Progenitor cell of endocrine pancreas (in vitro differentiated cells): ENCODE measurements around the gene IBA57. TPM values are rescaled to one million over a fixed set of nuclear protein-coding genes. Genes with fewer than 3 reads are reported as not detected.

ENCODE experiments used
- DNase-seq: peaks from one replicate; pipeline ENCODE4 v3.0.0; 2021; ENCODE audit warnings: low spot score; ENCODE audit not compliant: unreplicated experiment
- H3K27ac Mint-ChIP-seq: 2 replicates; pipeline ENCODE4 v1.8.0; 2021; ENCODE audit warnings: mild to moderate bottlenecking, moderate library complexity, mixed read lengths
- H3K27me3 Mint-ChIP-seq: 2 replicates; pipeline ENCODE4 v1.8.0; 2021; ENCODE audit warnings: mixed read lengths
- H3K36me3 Mint-ChIP-seq: 2 replicates; pipeline ENCODE4 v1.8.0; 2022; ENCODE audit warnings: mixed read lengths; ENCODE audit not compliant: insufficient read depth
- H3K4me1 Mint-ChIP-seq: 2 replicates; pipeline ENCODE4 v1.8.0; 2021; ENCODE audit warnings: low read depth, mixed read lengths
- H3K4me3 Mint-ChIP-seq: 2 replicates; pipeline ENCODE4 v1.8.0; 2021; ENCODE audit warnings: low read depth, mild to moderate bottlenecking, moderate library complexity, mixed read lengths
- H3K9me3 Mint-ChIP-seq: 2 replicates; pipeline ENCODE4 v1.8.0; 2021; ENCODE audit warnings: low read depth, mixed read lengths
- total RNA-seq: library from RNA; stranded (reverse); gene quantifications from 2 replicates; pipeline ENCODE4 v1.2.1, GENCODE V29; 2021
- TF ChIP-seq, protein P1 (sequence below): fragments of 200-600 bp; sonication (generic); IDR thresholded peaks from one replicate; pipeline ENCODE4 v1.5.0; 2021; ENCODE audit warnings: antibody characterized with exemption, mild to moderate bottlenecking; ENCODE audit not compliant: unreplicated experiment

Gene IBA57
- total RNA-seq, 1 donor from 2014 or later: 11.2 TPM

DNA sequence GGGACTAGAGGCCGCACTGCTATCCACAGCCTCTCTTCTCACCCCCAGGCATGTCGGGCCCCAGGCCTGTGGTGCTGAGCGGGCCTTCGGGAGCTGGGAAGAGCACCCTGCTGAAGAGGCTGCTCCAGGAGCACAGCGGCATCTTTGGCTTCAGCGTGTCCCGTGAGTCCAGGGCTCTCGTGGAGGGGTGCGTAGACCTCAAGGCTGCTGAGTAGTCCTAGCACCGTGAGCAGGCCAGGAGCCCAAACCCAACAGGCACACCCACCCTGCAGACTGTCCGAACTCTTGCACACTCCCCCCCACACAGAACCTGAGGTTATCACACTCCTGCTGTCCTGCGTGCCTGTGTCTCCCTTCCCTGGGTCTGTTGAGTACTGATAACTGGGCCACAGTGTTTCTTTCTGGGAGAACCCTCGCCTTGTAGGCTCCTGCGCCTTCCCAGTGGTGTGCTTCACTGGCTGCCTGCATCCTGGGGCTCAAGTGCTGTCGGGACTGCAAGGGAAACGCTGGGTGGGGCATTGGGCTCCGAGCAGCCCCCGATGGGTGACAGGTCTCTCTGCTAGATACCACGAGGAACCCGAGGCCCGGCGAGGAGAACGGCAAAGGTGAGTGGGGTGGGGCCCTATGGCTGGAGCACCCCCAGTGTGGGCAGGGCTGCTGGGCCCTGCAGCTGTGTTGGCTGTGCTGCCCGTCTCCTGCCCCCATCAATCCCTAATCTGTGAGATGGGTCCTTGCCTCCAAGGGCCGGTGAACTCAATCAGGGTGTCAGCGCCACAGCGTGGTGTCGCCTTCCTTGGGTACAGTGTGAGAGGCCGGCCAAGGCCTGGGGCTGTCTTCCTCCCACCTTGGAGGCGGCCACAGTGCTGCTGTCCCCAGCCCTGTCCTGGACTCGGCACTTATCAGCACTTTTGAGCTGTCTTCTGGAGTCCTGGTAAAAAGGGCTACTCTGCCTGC, 19.9 kb upstream of the IBA57 start:
- TF ChIP-seq, protein P1, sequence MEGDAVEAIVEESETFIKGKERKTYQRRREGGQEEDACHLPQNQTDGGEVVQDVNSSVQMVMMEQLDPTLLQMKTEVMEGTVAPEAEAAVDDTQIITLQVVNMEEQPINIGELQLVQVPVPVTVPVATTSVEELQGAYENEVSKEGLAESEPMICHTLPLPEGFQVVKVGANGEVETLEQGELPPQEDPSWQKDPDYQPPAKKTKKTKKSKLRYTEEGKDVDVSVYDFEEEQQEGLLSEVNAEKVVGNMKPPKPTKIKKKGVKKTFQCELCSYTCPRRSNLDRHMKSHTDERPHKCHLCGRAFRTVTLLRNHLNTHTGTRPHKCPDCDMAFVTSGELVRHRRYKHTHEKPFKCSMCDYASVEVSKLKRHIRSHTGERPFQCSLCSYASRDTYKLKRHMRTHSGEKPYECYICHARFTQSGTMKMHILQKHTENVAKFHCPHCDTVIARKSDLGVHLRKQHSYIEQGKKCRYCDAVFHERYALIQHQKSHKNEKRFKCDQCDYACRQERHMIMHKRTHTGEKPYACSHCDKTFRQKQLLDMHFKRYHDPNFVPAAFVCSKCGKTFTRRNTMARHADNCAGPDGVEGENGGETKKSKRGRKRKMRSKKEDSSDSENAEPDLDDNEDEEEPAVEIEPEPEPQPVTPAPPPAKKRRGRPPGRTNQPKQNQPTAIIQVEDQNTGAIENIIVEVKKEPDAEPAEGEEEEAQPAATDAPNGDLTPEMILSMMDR: no peak
- Mint-ChIP-seq H3K4me1 (peaks cover 5% of the 10 kb centered on the region), H3K4me3 (no peak overlapping the region), H3K27ac (no peak overlapping the region), H3K27me3 (no peaks in the 10 kb centered on the region), H3K9me3 (no peaks in the 10 kb centered on the region), H3K36me3 (no peaks in the 10 kb centered on the region)
- DNase-seq: no peak

DNA sequence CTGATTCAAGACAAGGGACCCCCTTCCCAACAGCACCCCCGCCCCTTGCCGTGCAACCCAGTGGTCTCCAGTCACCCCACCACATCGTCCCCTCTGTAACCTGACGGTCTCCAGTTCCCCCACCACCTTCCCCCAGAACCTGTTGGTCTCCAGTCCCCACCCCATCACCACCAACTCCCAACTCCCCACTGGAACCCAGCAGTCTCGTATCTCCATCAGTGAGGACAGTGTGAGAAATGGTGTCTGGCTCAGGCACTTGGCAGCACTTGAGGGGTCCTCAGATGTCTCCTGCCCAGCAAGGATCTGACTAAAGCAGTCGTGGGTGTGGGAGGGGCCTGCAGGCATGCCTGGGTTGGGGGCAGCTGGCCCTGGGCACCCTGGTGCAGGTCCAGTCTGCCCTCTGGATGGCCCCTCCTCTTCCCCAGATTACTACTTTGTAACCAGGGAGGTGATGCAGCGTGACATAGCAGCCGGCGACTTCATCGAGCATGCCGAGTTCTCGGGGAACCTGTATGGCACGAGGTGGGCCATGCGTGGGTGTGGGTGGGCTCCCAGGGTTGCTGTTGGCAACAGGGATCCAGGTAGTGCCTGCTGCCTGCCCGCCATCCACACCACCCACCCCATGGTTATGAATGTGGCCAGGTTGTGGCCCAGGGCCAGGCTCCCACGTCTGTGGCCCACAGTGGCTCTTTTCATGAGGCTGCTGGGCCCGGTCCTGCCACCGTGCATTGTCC, 19.0 kb upstream of the IBA57 start:
- Mint-ChIP-seq H3K9me3 (no peaks in the 10 kb centered on the region), H3K4me3 (no peak overlapping the region), H3K36me3 (no peaks in the 10 kb centered on the region), H3K27ac (no peak overlapping the region), H3K27me3 (no peaks in the 10 kb centered on the region), H3K4me1 (peaks cover 2% of the 10 kb centered on the region)
- DNase-seq: no peak
- TF ChIP-seq, protein P1: no peak

DNA sequence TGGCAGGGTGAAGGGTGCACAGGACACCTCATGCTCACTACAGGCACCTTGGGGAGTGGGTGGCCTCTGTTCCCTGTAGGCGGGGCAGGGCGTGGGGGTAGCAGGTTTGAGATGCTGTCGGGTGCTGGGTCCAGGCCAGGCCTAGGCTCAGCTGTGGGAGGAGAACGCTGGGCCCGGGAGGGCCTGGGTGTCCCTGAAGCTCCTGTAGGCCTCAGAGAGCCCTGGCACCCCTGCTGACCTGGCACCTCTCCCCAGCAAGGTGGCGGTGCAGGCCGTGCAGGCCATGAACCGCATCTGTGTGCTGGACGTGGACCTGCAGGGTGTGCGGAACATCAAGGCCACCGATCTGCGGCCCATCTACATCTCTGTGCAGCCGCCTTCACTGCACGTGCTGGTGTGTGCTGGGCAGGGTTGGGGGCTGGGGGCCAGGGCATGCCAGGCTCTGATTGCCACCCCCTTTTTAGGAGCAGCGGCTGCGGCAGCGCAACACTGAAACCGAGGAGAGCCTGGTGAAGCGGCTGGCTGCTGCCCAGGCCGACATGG, 18.4 kb upstream of the IBA57 start:
- H3K36me3 Mint-ChIP-seq: no peaks in the 10 kb centered on the region
- no peak overlapping the region for H3K27ac Mint-ChIP-seq
- H3K4me1 Mint-ChIP-seq: peaks cover 2% of the 10 kb centered on the region
- DNase-seq: no peak
- no peak overlapping the region for H3K4me3 Mint-ChIP-seq
- H3K9me3 Mint-ChIP-seq: no peaks in the 10 kb centered on the region
- TF ChIP-seq, protein P1: no peak
- no peaks in the 10 kb centered on the region for H3K27me3 Mint-ChIP-seq

DNA sequence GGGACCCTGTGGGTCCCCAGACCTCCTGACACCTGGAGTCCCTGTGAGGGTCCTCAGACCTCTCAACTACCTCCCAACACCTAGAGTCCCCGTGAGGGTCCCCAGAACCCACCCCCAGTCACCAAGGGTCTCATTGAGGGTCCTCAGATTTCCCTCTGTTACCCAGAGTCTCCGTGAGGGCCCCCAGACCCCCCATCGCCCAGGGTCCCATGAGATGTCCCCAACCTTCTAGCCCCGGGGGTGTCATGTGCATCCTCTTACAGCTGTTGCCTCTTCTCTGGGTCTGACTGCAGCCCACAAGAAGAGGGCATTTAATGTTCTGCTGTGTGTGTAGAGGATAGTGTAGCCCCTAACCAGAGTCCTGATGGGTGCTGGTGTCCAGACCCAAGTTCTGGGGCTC, 17.8 kb upstream of the IBA57 start:
- TF ChIP-seq, protein P1: no peak
- H3K36me3 Mint-ChIP-seq: no peaks in the 10 kb centered on the region
- H3K27me3 Mint-ChIP-seq: no peaks in the 10 kb centered on the region
- no peak overlapping the region for H3K4me3 Mint-ChIP-seq
- H3K4me1 Mint-ChIP-seq: peaks cover 2% of the 10 kb centered on the region
- no peak overlapping the region for H3K27ac Mint-ChIP-seq
- H3K9me3 Mint-ChIP-seq: no peaks in the 10 kb centered on the region
- DNase-seq: no peak

DNA sequence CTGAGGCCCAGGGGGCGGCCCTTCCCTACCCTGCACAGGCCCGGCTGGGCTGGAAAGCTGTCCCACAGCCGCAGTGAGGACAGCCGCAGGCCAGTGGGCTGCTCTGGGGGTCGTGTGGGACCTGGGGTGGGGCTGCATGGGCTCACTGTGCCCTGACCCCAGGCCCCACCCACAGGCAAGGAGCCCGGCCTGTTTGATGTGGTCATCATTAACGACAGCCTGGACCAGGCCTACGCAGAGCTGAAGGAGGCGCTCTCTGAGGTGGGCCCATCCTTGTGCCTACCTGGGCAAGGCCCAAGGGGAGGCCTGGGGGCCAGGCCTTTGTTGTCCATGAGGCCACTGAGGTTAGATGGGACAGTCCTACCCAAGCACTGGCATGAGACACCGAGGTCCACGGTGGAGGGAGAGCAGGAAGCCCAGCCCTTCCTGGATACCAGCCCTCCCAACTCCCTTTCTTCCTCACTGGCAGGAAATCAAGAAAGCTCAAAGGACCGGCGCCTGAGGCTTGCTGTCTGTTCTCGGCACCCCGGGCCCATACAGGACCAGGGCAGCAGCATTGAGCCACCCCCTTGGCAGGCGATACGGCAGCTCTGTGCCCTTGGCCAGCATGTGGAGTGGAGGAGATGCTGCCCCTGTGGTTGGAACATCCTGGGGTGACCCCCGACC, 17.3 kb upstream of the IBA57 start:
- Mint-ChIP-seq H3K4me3 (no peak overlapping the region), H3K36me3 (no peaks in the 10 kb centered on the region), H3K9me3 (no peaks in the 10 kb centered on the region), H3K27me3 (no peaks in the 10 kb centered on the region), H3K27ac (no peak overlapping the region), H3K4me1 (peaks cover 2% of the 10 kb centered on the region)
- TF ChIP-seq, protein P1: no peak
- DNase-seq: no peak
